Activated T-helper 1 cell treated with anti-CD3 and anti-CD28 coated beads, Interleukin-12 subunit alpha, Interleukin-12 subunit beta, Interleukin-2, Interleukin-4 antibody, amounts not matched to agents 30 ng/mL and 10 ng/mL and 1 ng/mL, durations not matched to agents 14 hours and 24 hours and 36 hours (primary cell): ENCODE measurements around the gene PLCL1. TPM values are rescaled to one million over a fixed set of nuclear protein-coding genes. Genes with fewer than 3 reads are reported as not detected.

Experiments
- DNase-seq: peaks from one replicate; pipeline ENCODE4 v3.0.0; 2021; ENCODE audit warnings: low spot score
- H3K27ac Mint-ChIP-seq: one replicate; pipeline ENCODE4 v1.8.0; 2021; ENCODE audit warnings: mild to moderate bottlenecking, mixed read lengths
- H3K27me3 Mint-ChIP-seq: one replicate; pipeline ENCODE4 v1.8.0; 2022; ENCODE audit warnings: mild to moderate bottlenecking, moderate library complexity, mixed read lengths; ENCODE audit not compliant: insufficient read depth
- H3K36me3 Mint-ChIP-seq: one replicate; pipeline ENCODE4 v1.8.0; 2021; ENCODE audit warnings: low read depth, mixed read lengths
- H3K4me1 Mint-ChIP-seq: one replicate; pipeline ENCODE4 v1.8.0; 2021; ENCODE audit warnings: low read depth, mixed read lengths
- H3K4me3 Mint-ChIP-seq: one replicate; pipeline ENCODE4 v1.8.0; 2021; ENCODE audit warnings: mild to moderate bottlenecking, moderate library complexity, mixed read lengths
- H3K9me3 Mint-ChIP-seq: one replicate; pipeline ENCODE4 v1.8.0; 2021; ENCODE audit warnings: mixed read lengths
- intact Hi-C: fragments of 100-400 bp; cut with micrococcal nuclease; formaldehyde crosslinking; loops from one replicate; pipeline ENCODE4 v1.15.1; 2024
- total RNA-seq: library from RNA; stranded (reverse); gene quantifications from 2 replicates; pipeline ENCODE4 v1.2.3, GENCODE V29; 2022

The PLCL1 gene
- total RNA-seq, 1 donor from 2014 or later: 0.62 TPM

- Mint-ChIP-seq H3K36me3 (peaks cover 5% of the 10 kb centered on the region), H3K9me3 (peaks cover 28% of the 10 kb centered on the region), H3K4me1 (no peaks in the 10 kb centered on the region), H3K4me3 (no peak overlapping the region), H3K27ac (no peak overlapping the region), H3K27me3 (no peaks in the 10 kb centered on the region)
- DNase-seq: no peak
- intact Hi-C loops: no loop called here
Measured at GRCh38 chr2:197965756-197966155, 161.4 kb downstream of the PLCL1 start.

GRCh38 chr2:197969391-197969893 is 165.0 kb downstream of the PLCL1 start:
- intact Hi-C loops: loop anchor here (2.0 kb wide), 1 partner anchor 51 kb away; no protein-coding TSS in a partner anchor
- no peaks in the 10 kb centered on the region for H3K27me3 Mint-ChIP-seq
- no peak overlapping the region for H3K4me3 Mint-ChIP-seq
- DNase-seq: no peak
- peaks cover 12% of the 10 kb centered on the region for H3K9me3 Mint-ChIP-seq
- H3K36me3 Mint-ChIP-seq: peaks cover 5% of the 10 kb centered on the region
- no peak overlapping the region for H3K27ac Mint-ChIP-seq
- no peaks in the 10 kb centered on the region for H3K4me1 Mint-ChIP-seq

- no peaks in the 10 kb centered on the region for H3K36me3 Mint-ChIP-seq
- H3K9me3 Mint-ChIP-seq: no peaks in the 10 kb centered on the region
- intact Hi-C loops: no loop called here
- no peaks in the 10 kb centered on the region for H3K4me1 Mint-ChIP-seq
- no peak for DNase-seq
- no peak overlapping the region for H3K27ac Mint-ChIP-seq
- no peaks in the 10 kb centered on the region for H3K27me3 Mint-ChIP-seq
- H3K4me3 Mint-ChIP-seq: no peak overlapping the region
Measured at GRCh38 chr2:197972061-197972460, 167.7 kb downstream of the PLCL1 start.

- intact Hi-C loops: no loop called here
- H3K9me3 Mint-ChIP-seq: no peaks in the 10 kb centered on the region
- H3K4me1 Mint-ChIP-seq: no peaks in the 10 kb centered on the region
- no peak overlapping the region for H3K4me3 Mint-ChIP-seq
- no peak overlapping the region for H3K27ac Mint-ChIP-seq
- H3K36me3 Mint-ChIP-seq: no peaks in the 10 kb centered on the region
- H3K27me3 Mint-ChIP-seq: no peaks in the 10 kb centered on the region
- DNase-seq: no peak
Measured at GRCh38 chr2:197972587-197972986, 168.2 kb downstream of the PLCL1 start.

GRCh38 chr2:197973772-197974171 is 169.4 kb downstream of the PLCL1 start:
- no peak overlapping the region for H3K4me3 Mint-ChIP-seq
- H3K9me3 Mint-ChIP-seq: no peaks in the 10 kb centered on the region

GRCh38 chr2:197975931-197976519 is 171.6 kb downstream of the PLCL1 start:
- Mint-ChIP-seq H3K27me3 (no peaks in the 10 kb centered on the region), H3K27ac (no peak overlapping the region), H3K4me3 (no peak overlapping the region), H3K36me3 (no peaks in the 10 kb centered on the region), H3K4me1 (no peaks in the 10 kb centered on the region), H3K9me3 (no peaks in the 10 kb centered on the region)
- intact Hi-C loops: no loop called here
- DNase-seq: no peak

More at GRCh38 chr2:197973772-197974171, 169.4 kb downstream of the PLCL1 start:
- no peaks in the 10 kb centered on the region for H3K27me3 Mint-ChIP-seq
- no peak overlapping the region for H3K27ac Mint-ChIP-seq
- no peaks in the 10 kb centered on the region for H3K36me3 Mint-ChIP-seq
- H3K4me1 Mint-ChIP-seq: no peaks in the 10 kb centered on the region
- intact Hi-C loops: no loop called here
- DNase-seq: no peak

- no peak overlapping the region for H3K4me3 Mint-ChIP-seq
- H3K9me3 Mint-ChIP-seq: no peaks in the 10 kb centered on the region
- H3K27ac Mint-ChIP-seq: no peak overlapping the region
- DNase-seq: no peak
- intact Hi-C loops: no loop called here
- H3K4me1 Mint-ChIP-seq: no peaks in the 10 kb centered on the region
- H3K36me3 Mint-ChIP-seq: no peaks in the 10 kb centered on the region
- no peaks in the 10 kb centered on the region for H3K27me3 Mint-ChIP-seq
Measured at GRCh38 chr2:197978971-197979370, 174.6 kb downstream of the PLCL1 start.

- Mint-ChIP-seq H3K27ac (no peak overlapping the region), H3K4me1 (no peaks in the 10 kb centered on the region), H3K9me3 (no peaks in the 10 kb centered on the region), H3K4me3 (no peak overlapping the region), H3K27me3 (no peaks in the 10 kb centered on the region), H3K36me3 (no peaks in the 10 kb centered on the region)
- DNase-seq: no peak
- intact Hi-C loops: no loop called here
Measured at GRCh38 chr2:197982565-197982964, 178.2 kb downstream of the PLCL1 start.

- DNase-seq: no peak
- peaks cover under 1% of the 10 kb centered on the region for H3K9me3 Mint-ChIP-seq
- no peak overlapping the region for H3K27ac Mint-ChIP-seq
- H3K4me3 Mint-ChIP-seq: no peak overlapping the region
- H3K27me3 Mint-ChIP-seq: no peaks in the 10 kb centered on the region
- H3K36me3 Mint-ChIP-seq: no peaks in the 10 kb centered on the region
- no peaks in the 10 kb centered on the region for H3K4me1 Mint-ChIP-seq
- intact Hi-C loops: no loop called here
Measured at GRCh38 chr2:197985029-197985638, 180.7 kb downstream of the PLCL1 start.

- intact Hi-C loops: no loop called here
- H3K4me1 Mint-ChIP-seq: no peaks in the 10 kb centered on the region
- H3K27ac Mint-ChIP-seq: no peak overlapping the region
- no peaks in the 10 kb centered on the region for H3K36me3 Mint-ChIP-seq
- H3K4me3 Mint-ChIP-seq: no peak overlapping the region
- H3K9me3 Mint-ChIP-seq: peaks cover 5% of the 10 kb centered on the region
- no peak for DNase-seq
- H3K27me3 Mint-ChIP-seq: no peaks in the 10 kb centered on the region
Measured at GRCh38 chr2:197986977-197987376, 182.6 kb downstream of the PLCL1 start.

GRCh38 chr2:197990356-197990755 is 186.0 kb downstream of the PLCL1 start:
- no peak overlapping the region for H3K27ac Mint-ChIP-seq

GRCh38 chr2:197992482-197993133 is 188.2 kb downstream of the PLCL1 start:
- Mint-ChIP-seq H3K27me3 (no peaks in the 10 kb centered on the region), H3K4me1 (peaks cover 9% of the 10 kb centered on the region), H3K27ac (no peak overlapping the region), H3K4me3 (no peak overlapping the region), H3K36me3 (peaks cover 3% of the 10 kb centered on the region), H3K9me3 (peaks cover 5% of the 10 kb centered on the region)
- intact Hi-C loops: no loop called here
- no peak for DNase-seq

More at GRCh38 chr2:197990356-197990755, 186.0 kb downstream of the PLCL1 start:
- Mint-ChIP-seq H3K4me1 (peaks cover 9% of the 10 kb centered on the region), H3K27me3 (no peaks in the 10 kb centered on the region), H3K4me3 (no peak overlapping the region), H3K36me3 (peaks cover 3% of the 10 kb centered on the region), H3K9me3 (peaks cover 5% of the 10 kb centered on the region)
- intact Hi-C loops: no loop called here
- DNase-seq: no peak

GRCh38 chr2:197993363-197993762 is 189.0 kb downstream of the PLCL1 start:
- no peak overlapping the region for H3K27ac Mint-ChIP-seq

More at GRCh38 chr2:197993363-197993762, 189.0 kb downstream of the PLCL1 start:
- Mint-ChIP-seq H3K36me3 (peaks cover 3% of the 10 kb centered on the region), H3K4me3 (no peak overlapping the region), H3K4me1 (peaks cover 14% of the 10 kb centered on the region), H3K9me3 (peaks cover 5% of the 10 kb centered on the region), H3K27me3 (no peaks in the 10 kb centered on the region)
- DNase-seq: no peak
- intact Hi-C loops: no loop called here
